HEK293 (cell line): ENCODE measurements around the gene COPS4.

Experiments used
- ZBTB1 ChIP-seq: fragments of 450-650 bp; formaldehyde crosslinking; IDR thresholded peaks from 2 replicates; pipeline ENCODE4 v1.5.1; 2016; ENCODE audit warnings: missing biosample characterization, missing genetic modification characterization
- ZEB2 ChIP-seq: fragments of 450-650 bp; formaldehyde crosslinking; IDR thresholded peaks from 2 replicates; pipeline ENCODE4 v1.5.1; 2016; ENCODE audit warnings: missing biosample characterization, missing genetic modification characterization
- ZNF223 ChIP-seq: fragments of 450-650 bp; formaldehyde crosslinking; IDR thresholded peaks from 2 replicates; pipeline ENCODE4 v1.5.1; 2016; ENCODE audit warnings: missing biosample characterization, missing genetic modification characterization
- ZNF548 ChIP-seq: fragments of 450-650 bp; formaldehyde crosslinking; IDR thresholded peaks from 2 replicates; pipeline ENCODE4 v1.5.1; 2016; ENCODE audit warnings: missing biosample characterization, missing genetic modification characterization
- TF ChIP-seq, protein P1 (sequence below): fragments of 450-650 bp; formaldehyde crosslinking; IDR thresholded peaks from 2 replicates; pipeline ENCODE4 v1.5.1; 2016; ENCODE audit warnings: missing biosample characterization, missing genetic modification characterization
- TF ChIP-seq, protein P2 (sequence below): fragments of 450-650 bp; formaldehyde crosslinking; IDR thresholded peaks from 2 replicates; pipeline ENCODE4 v1.5.1; 2016; ENCODE audit warnings: missing biosample characterization, missing genetic modification characterization

DNA sequence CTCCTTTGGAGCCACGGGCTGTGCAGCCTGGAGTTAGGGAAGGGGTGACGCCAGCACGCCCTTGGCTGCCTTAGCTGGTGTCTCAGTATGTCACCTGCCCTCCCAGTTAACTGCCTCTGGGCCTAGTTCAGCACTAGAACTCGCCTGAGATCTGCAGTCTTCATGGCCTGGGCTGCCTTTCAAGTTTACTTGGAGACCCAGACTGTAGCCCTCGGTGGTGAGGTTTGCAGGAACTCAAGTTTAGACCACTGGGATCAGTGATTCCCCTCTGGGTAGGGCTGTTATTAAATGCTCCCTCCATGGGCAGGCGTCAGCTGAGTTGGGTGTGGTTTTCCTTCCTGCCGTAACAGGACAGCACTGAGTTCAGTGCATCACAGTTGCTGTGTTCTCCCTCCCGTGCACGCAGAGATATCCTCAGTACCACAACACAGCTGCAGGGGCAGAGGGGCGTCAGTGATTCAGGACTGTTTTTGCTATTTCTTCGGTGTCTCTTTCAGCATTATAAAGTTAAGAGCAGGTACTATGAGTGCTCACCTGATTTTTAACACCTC, 49.0 kb downstream of the COPS4 start:
- TF ChIP-seq, protein P1, sequence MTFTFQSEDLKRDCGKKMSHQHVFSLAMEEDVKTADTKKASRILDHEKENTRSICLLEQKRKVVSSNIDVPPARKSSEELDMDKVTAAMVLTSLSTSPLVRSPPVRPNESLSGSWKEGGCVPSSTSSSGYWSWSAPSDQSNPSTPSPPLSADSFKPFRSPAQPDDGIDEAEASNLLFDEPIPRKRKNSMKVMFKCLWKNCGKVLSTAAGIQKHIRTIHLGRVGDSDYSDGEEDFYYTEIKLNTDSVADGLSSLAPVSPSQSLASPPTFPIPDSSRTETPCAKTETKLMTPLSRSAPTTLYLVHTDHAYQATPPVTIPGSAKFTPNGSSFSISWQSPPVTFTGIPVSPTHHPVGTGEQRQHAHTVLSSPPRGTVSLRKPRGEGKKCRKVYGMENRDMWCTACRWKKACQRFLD, result no peak
- TF ChIP-seq, protein P2, sequence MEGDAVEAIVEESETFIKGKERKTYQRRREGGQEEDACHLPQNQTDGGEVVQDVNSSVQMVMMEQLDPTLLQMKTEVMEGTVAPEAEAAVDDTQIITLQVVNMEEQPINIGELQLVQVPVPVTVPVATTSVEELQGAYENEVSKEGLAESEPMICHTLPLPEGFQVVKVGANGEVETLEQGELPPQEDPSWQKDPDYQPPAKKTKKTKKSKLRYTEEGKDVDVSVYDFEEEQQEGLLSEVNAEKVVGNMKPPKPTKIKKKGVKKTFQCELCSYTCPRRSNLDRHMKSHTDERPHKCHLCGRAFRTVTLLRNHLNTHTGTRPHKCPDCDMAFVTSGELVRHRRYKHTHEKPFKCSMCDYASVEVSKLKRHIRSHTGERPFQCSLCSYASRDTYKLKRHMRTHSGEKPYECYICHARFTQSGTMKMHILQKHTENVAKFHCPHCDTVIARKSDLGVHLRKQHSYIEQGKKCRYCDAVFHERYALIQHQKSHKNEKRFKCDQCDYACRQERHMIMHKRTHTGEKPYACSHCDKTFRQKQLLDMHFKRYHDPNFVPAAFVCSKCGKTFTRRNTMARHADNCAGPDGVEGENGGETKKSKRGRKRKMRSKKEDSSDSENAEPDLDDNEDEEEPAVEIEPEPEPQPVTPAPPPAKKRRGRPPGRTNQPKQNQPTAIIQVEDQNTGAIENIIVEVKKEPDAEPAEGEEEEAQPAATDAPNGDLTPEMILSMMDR, result no peak
- TF ChIP-seq ZBTB1 (tag by site-specific recombination), result no peak
- TF ChIP-seq ZNF548 (tag by site-specific recombination), result no peak
- TF ChIP-seq ZNF223 (tag by site-specific recombination), result no peak
- no peak for TF ChIP-seq ZEB2 (tag by site-specific recombination)
